ENCODE results near the gene C1S.
"Not testable (repeated sequence)": the region's sequence is repeated elsewhere in the genome, so short reads cannot be mapped to it uniquely, and the experiment has no call there.

C1S gene

DNA sequence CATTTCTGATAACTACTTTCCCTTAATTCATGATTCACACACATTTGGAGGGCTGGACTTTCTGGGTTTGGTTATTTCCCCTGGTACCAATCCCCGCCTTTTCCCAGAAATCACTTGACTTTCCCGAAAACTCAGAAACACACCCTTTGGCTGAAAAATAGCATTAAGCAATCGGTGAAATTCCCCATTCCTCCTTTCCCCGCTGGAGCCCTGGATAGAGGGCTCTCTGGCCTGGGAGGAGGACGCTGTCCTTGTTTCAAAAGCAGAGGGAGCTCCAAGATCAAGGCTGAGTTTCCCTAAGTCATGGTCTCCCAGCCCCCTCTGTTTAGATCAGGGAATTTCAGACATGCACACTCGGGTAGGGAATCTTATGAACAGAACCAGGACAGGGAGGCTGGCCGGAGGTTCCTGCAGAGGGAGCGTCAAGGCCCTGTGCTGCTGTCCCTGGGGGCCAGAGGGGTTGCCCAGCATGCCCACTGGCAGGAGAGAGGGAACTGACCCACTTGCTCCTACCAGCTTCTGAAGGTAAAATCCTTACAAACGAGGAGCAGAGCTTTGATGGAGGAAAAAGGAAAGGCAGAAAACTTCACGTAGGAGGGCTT lies at the start of gene C1S:
C1S (plus strand) TSS at position 366 of the 602 bp plus-strand sequence. CDS start 1,195 bp downstream, outside the sequence.
- no peak for DNase-seq

DNA sequence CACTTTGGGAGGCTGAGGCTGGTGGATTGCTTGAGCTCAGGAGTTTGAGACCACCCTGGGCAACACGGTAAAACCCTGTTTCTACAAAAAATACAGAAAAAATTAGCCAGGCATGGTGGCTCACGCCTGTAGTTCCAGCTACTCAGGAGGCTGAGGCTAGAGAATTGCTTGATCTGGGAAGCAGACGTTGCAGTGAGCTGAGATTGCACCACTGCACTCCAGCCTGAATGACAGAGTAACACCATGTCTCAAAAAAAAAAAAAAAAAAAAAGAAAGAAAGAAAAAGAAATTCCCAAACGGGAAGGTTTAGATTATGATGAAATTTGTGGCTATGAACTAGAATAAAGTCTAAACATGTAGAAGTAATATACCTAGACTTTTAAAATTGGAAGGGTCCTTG lies 49.1 kb upstream of the C1S start:
- not testable (repeated sequence) for DNase-seq

- DNase-seq: no peak
These were observed 48.4 kb upstream of the C1S start for GRCh38 chr12:7012024-7012607.

- no peak for DNase-seq
These were observed 47.4 kb upstream of the C1S start for GRCh38 chr12:7013101-7013500.

DNA sequence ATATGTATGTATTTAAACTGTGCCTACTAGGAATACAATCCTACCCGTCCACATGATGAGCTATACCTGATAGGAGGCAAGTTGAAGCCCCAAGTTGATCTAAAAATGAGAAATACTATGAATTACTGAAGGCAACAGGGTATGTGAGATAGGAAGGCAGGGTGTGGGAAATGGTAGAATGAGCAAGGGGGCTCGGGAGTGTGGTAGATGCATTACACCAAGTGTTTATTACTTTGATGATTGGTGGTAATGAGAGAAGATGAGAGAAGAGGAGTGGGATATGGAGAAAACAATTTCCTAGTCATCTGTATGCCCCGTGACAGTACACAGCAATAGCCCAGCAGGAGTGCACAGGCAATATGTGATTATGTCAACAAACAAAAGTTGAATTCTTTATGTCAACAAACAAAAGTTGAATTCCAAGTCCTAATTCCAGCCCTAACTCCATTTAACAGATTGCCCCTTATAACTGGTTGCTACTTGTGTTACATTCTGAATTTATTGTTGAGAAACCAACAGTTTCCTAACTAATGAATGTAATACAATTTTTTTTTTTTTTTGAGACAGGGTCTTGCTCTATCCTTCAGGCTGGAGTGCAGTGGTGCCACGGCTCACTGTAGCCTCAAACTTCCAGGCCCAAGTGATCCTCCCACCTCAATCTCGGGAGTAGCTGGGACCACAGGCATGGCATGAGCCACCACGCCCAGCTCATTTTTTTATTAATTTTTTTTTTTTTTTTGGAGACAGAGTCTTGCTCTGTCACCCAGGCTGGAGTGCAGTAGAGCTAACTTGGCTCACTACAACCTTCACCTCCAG lies 44.8 kb upstream of the C1S start:
- DNase-seq: no peak

DNA sequence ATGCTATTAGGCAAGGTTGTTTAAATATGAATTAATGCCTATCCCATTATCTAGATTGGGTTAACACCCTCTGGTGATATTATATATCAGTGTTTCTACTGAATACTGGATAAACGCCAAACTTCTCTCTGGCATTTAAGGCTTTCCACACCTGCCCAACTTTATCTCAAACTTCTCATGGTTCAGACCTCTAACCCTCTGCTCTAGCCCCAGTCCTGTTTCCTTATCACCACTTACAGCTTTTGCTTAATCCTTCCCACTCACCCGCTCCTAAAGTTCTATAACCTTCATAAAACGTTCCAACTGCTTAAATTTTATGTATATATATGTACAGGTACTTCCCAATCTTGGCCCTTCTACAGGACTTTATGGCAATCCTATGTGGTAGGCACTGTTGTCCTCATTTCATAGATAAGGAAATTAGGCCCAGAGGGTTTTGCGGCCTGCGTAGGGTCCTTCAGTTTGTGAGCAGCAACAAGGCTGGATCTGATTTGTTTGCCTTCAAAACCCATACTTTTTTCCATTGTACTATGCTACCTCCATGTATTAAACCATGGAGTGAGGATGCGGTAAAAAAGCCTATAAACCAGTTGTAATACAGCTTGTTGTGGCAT lies 43.5 kb upstream of the C1S start:
- DNase-seq: no peak

GRCh38 chr12:7017870-7018349 lies 42.6 kb upstream of the C1S start:
- no peak for DNase-seq

- DNase-seq: peak; percentile 97 to 99
These were observed 42.0 kb upstream of the C1S start, which contains the start of gene LPCAT3 for GRCh38 chr12:7018350-7019042. TSS of gene LPCAT3 (minus strand) at chr12:7018476. CDS start at chr12:7018424, 52 bp downstream.

DNA sequence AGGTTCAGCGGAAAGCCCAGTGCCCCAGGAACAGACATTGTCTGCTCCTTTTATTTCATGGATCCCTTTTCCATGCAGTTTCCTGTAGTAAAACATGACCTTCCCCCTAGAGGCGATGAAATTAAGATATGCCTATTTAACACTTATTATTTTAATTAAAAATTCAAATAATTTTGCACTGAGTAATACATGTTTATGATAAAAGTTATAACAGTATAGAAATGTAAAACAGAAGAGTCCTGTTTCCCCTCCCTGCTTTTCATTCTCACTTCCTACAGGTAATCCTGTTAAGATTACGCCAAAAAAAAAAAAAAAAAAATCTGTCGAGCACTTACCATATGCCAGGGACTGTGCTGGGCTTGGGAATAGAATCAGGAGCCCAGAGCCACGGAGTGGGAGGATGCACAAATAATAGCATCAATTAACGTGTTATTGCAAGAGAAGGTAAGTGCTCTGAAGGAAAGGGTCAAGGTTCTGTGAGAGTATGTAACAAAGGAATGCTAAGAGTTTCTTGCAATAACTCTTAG lies 41.4 kb upstream of the C1S start:
- DNase-seq: no peak

DNA sequence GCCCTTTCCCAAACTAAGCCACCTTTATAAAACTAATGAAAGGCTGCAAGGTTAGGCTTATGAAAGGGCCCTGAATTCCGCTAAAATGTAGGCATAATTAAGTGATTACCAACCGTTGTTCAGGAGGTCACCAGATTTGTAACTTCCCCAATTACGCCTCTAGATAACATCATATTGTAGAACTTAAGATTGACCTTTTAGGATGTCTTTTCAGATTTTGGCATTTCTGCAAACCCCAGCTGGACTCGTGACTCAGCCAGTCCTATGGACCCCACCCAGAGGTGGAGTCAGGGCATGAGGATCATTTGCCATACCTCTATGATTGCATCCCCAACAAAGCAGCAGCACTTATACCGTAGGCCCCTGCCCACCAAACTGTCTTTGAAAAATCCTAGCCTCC lies 38.6 kb upstream of the C1S start:
- no peak for DNase-seq

- DNase-seq: no peak
These were observed 37.4 kb upstream of the C1S start for GRCh38 chr12:7023114-7023513.

- no peak for DNase-seq
These were observed 33.7 kb upstream of the C1S start for GRCh38 chr12:7026854-7027253.

- no peak for DNase-seq
These were observed 29.2 kb upstream of the C1S start for GRCh38 chr12:7031306-7031705.

DNA sequence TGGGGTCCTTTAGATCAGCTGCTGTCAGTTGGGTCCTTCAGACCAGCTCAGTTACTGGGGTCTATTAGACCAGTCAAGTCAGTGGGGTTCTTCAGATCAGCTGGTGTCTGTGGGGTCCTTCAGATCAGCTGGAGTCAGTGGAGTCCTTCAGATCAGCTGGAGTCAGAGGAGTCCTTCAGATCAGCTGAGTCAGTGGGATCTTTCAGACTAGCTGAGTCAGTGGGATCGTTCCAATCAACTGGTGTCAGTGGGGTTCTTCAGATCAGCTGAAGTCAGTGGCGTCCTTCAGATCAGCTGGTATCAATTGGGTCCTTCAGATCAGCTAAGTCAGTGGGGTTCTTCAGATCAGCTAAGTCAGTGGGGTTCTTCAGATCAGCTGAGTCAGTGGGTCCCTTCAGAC lies 27.5 kb upstream of the C1S start:
- DNase-seq: no peak

DNA sequence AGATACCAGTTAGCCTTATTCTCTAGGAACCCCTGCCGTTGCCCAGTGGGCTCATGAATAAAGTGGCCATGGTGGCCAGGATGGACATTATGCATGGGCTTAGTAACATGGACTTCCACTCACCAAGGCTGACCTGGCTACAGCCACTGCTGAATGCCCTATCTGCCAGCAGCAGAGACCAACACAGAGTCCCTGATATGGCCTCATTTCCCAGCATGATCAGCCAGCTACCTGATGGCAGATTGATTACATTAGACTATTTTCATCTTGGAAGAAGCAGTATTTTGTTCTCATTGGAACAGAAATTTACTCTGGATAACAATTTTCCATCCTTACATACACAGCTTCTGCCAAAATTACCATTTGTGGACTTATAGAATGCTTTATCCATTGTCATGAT lies 26.1 kb upstream of the C1S start:
- no peak for DNase-seq

DNA sequence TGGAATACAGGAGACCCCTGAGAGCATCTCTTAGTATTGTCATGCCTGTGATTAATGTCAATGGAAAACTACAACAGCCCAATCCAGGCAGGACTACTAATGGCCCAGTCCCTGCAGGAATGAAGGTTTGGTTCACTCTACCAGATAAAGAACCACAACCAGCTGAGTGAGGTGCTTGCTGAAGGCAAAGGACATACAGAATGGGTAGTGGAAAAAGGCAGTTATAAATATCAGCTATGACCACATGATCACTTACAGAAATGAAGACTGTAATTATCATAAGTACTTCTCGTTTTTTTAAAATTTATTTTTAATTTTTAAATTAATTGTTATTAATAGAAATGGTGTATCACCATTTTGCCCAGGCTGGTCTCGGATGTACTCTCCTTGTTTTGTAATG lies 25.1 kb upstream of the C1S start:
- no peak for DNase-seq

DNA sequence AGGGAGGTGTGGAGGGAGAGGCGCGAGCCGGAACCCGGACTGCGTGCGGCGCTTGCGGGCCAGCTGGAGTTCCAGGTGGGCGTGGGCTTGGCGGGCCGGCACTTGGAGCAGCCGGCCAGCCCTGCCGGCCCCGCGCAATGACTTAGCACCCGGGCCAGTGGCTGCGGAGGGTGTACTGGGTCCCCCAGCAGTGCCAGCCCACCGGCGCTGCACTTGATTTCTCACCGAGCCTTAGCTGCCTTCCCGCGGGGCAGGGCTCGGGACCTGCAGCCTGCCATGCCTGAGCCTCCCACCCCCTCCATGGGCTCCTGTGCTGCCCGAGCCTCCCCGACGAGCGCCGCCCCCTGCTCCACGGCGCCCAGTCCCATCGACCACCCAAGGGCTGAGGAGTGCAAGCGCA lies 23.1 kb upstream of the C1S start:
- DNase-seq: not testable (repeated sequence)

GRCh38 chr12:7038591-7038990 lies 21.9 kb upstream of the C1S start:
- DNase-seq: no peak

DNA sequence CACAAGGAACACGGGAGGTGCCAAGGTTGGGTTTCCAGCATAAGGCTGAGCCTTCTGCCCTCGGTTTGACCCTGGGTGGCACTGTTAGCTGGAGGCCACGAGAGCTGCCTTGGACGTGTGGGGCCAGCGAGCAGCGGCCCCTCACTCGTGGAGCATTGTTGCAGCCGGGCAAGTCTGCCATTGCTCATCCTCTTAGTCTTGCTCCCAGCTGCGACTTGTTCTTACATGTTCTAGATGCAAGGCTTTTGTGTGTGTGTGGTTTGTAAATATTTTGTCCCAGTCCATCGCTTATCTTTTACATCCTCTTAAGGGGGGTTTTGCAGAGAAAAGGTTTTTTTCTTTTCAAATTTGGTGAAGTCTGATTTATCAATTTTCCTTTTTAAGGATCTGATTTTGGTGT lies 21.1 kb upstream of the C1S start:
- no peak for DNase-seq

- DNase-seq: peak in 1 of 2 donors; percentile 44
These were observed 17.7 kb upstream of the C1S start for GRCh38 chr12:7042842-7043241.

DNA sequence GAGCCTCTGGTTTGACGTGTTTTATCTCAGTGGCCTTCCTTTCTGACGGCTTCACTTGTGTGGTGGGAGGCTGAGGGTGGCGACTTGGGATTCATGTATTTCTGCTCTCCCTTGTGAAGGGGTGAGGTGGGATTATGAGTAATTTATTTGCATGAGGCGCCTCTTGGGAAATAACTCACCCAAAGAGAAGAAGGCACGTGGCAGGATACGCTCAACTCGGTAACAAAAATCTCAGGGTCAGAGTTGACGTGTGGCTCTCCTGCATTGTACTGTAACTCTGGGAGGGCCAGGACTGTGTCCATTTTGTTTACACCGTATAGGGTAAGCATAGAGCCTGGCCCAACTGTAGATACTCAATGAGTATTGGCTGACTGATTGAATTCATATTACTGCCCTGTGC lies 14.6 kb upstream of the C1S start:
- no peak for DNase-seq

DNA sequence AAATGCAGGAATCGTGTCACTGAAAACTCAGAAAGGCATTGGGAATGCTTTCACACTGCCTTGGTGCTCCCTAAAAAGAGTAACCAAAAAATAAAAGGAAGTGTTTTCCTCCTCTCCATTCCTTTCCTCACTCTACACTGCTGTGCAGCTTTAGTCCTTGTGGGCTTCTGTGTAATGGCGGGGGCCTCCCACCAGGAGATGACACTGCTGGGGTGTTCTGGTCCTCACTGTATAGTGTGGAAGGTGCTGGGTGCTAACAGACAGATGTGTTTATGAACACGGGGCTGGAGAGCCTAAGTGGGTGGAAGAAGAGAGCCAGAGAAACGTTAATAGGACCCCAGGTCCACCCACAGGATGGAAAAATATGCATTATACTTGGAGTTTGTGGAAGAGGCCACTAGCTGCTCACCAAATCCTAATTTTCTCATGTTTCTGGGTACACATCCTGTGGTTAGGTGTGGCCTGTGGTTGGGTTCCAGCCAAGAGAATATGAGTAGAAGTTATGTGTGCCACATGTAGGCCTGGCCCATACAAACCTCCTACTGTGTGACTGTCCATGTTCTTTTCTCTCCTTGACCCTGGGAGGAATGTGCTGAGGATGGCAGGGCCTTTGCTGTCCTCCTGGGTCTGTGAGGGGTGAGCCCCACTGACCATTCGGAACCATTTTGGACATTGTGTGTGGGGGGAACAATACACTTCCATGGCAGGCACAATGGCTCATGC lies 14.0 kb upstream of the C1S start:
- DNase-seq: no peak
